Measurements from ENCODE around the gene BRME1.

The BRME1 gene

GRCh38 chr19:13843104-13843921, 62.6 kb downstream of the BRME1 start:
- DNase-seq: peak; percentile 76

- DNase-seq: no peak
Observed at GRCh38 chr19:13842291-13843103, 63.4 kb downstream of the BRME1 start.

GRCh38 chr19:13841962-13842290, 64.0 kb downstream of the BRME1 start:
- DNase-seq: no peak

- DNase-seq: no peak
Observed at GRCh38 chr19:13841086-13841961, 64.6 kb downstream of the BRME1 start.

GRCh38 chr19:13840305-13841085, 65.4 kb downstream of the BRME1 start:
- no peak for DNase-seq

- no peak for DNase-seq
Observed at GRCh38 chr19:13839938-13840304, 66.0 kb downstream of the BRME1 start.

- no peak for DNase-seq
Observed at GRCh38 chr19:13839130-13839937, 66.6 kb downstream of the BRME1 start.

- DNase-seq: no peak
Observed at GRCh38 chr19:13838435-13839129, 67.3 kb downstream of the BRME1 start.

GRCh38 chr19:13835791-13836723, 69.9 kb downstream of the BRME1 start:
- DNase-seq: no peak

- no peak for DNase-seq
Observed at GRCh38 chr19:13834244-13835069, 71.5 kb downstream of the BRME1 start.

GRCh38 chr19:13833330-13834243, 72.3 kb downstream of the BRME1 start:
- DNase-seq: peak; percentile 72

All from COR-L47 (cell line).